ENCODE results near the gene CCR8. TPM values are rescaled to one million over a fixed set of nuclear protein-coding genes. Genes with fewer than 3 reads are reported as not detected.
"Not testable (repeated sequence)": the region's sequence is repeated elsewhere in the genome, so short reads cannot be mapped to it uniquely, and the experiment has no call there.

Gene CCR8
- total RNA-seq, 2 donors from 2014 or later, result not detected

DNA sequence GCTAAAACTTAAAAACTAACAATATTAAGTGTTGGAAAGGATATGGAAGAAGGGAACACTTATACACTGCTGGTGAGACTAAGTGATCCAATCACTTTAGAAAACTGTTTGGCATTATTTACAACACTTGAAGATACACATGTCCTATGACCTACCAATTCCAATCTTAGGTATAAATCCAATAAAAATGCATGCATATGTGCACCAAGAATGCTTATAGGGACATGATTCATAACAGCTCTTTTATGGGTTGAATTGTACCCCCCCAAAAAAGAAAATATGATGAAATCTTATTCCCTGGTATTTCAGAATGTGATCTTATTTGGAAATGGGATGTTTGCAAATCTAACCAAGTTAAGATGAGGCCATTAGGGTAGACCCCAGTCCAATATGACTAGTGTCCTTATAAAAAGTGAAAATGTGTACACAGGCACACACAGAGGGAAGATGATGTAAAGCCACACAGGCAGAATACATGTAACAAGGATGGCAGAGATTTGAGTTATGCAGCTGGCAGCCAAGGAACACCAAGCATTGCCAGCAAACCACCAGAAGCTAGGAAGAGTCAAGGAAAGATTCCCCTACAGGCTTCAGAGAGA, 15.3 kb downstream of the CCR8 start:
- intact Hi-C loops (cut with DNase I), result no loop called here
- Histone ChIP-seq H3K4me3 (no peak overlapping the region), H3K4me1 (peaks cover 6% of the 10 kb centered on the region), H3K27ac (no peak overlapping the region), H3K27me3 (no peaks in the 10 kb centered on the region), H3K36me3 (replicated peaks in 1 of 2; ENCODE audit: insufficient read depth in 1 of 2, low read depth in 2 of 2) (no peaks in the 10 kb centered on the region), H3K9me3 (no peaks in the 10 kb centered on the region)
- ATAC-seq (no peak), DNase-seq (no peak)
- TF ChIP-seq, protein P1, sequence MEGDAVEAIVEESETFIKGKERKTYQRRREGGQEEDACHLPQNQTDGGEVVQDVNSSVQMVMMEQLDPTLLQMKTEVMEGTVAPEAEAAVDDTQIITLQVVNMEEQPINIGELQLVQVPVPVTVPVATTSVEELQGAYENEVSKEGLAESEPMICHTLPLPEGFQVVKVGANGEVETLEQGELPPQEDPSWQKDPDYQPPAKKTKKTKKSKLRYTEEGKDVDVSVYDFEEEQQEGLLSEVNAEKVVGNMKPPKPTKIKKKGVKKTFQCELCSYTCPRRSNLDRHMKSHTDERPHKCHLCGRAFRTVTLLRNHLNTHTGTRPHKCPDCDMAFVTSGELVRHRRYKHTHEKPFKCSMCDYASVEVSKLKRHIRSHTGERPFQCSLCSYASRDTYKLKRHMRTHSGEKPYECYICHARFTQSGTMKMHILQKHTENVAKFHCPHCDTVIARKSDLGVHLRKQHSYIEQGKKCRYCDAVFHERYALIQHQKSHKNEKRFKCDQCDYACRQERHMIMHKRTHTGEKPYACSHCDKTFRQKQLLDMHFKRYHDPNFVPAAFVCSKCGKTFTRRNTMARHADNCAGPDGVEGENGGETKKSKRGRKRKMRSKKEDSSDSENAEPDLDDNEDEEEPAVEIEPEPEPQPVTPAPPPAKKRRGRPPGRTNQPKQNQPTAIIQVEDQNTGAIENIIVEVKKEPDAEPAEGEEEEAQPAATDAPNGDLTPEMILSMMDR (IDR thresholded peaks at IDR 0.05), result no peak
- no peak for TF ChIP-seq POLR2A (IDR thresholded peaks at IDR 0.05)

DNA sequence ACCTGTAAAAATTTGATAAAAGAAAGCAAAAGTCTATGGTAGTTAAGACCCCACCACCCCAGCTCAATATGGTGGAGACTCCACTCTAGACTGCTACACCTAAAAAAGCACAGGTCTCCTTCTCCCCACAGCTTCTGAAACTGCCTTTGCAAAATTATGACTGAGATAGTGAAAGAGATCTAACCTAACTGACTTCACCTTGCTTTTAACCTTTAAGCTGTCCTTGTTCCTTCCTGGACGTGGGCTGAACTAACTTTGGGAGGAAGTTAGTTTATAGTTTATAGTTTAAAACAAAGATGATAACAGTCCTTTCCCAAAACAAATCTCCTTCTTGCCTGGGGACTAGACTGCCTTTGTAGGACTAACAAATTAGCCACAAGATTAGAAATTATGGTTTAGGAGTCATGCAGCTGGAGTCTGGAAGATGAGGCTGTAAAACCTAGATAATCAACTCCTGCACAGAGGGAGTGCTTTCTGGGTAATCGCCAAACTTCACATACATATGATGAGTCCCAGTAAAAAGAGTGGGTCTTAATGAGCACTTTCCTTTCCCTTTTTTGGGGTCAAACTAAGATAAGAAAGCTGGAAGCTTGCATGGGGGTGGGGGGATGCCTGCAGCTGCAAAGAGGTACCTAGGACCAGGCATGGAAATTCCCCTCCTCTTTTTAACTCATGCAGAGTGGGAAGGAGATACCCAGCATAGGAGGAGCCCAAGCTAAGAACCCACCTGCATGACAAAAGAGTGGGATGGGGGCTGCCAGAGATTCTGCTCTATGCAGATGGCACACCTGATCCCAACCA, 17.5 kb downstream of the CCR8 start:
- no peak overlapping the region for H3K27ac ChIP-seq
- no peak overlapping the region for H3K4me3 ChIP-seq
- H3K9me3 ChIP-seq, result no peaks in the 10 kb centered on the region
- H3K36me3 ChIP-seq (replicated peaks in 1 of 2; ENCODE audit: insufficient read depth in 1 of 2, low read depth in 2 of 2), result no peaks in the 10 kb centered on the region
- DNase-seq (no peak), ATAC-seq (no peak)
- WGBS, 2 donors, result 67 to 71% methylated on average over 2 of the region's 2 CpGs
- TF ChIP-seq, protein P1 (IDR thresholded peaks at IDR 0.05), result no peak
- no peak for TF ChIP-seq POLR2A (IDR thresholded peaks at IDR 0.05)
- H3K4me1 ChIP-seq, result peaks cover 6% of the 10 kb centered on the region
- intact Hi-C loops (cut with DNase I), result no loop called here
- H3K27me3 ChIP-seq, result no peaks in the 10 kb centered on the region

DNA sequence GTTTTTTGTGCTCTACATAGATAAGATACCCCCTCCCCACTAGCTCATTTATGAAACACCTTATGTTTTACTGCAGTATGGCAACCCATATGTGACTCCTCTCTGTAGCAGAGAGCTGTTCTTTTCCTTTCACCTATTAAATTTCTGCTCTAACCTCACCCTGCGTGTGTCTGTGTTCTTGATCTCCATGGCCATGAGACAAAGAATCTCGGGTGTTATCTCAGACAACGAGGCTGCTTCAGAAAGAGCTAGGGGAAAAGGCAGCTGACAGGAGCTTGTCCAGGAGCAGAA, 18.0 kb downstream of the CCR8 start:
- no peaks in the 10 kb centered on the region for H3K36me3 ChIP-seq (replicated peaks in 1 of 2; ENCODE audit: insufficient read depth in 1 of 2, low read depth in 2 of 2)
- DNase-seq, result no peak
- no peak for ATAC-seq
- H3K4me1 ChIP-seq, result peaks cover 6% of the 10 kb centered on the region
- no peaks in the 10 kb centered on the region for H3K27me3 ChIP-seq
- no peaks in the 10 kb centered on the region for H3K9me3 ChIP-seq
- TF ChIP-seq POLR2A (IDR thresholded peaks at IDR 0.05), result no peak
- TF ChIP-seq, protein P1 (IDR thresholded peaks at IDR 0.05), result no peak
- intact Hi-C loops (cut with DNase I), result no loop called here
- no peak overlapping the region for H3K27ac ChIP-seq
- H3K4me3 ChIP-seq, result no peak overlapping the region
- WGBS, 2 donors, result 47 to 49% methylated on average over 3 of the region's 3 CpGs

DNA sequence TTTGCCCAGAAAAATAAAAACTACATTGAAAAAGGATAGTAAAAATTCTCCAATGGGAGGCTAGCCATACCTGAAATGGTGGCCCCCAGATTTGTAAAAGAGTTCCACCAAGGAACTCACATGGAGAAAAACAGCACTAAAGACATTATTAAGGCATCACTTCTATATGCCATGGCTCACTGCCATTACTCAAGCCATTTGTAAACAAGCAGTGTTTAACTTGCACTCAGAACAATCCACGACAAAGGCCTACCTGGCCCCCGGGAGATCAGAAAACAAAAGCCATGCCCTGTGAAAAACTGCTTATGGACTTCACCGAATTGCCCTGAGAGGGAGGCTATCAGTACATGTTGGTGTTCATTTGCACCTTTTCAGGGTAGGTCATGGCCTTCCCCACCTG, 19.6 kb downstream of the CCR8 start:
- intact Hi-C loops (cut with DNase I), result no loop called here
- TF ChIP-seq, protein P1 (IDR thresholded peaks at IDR 0.05), result no peak
- no peak for TF ChIP-seq POLR2A (IDR thresholded peaks at IDR 0.05)
- H3K4me1 ChIP-seq, result peaks cover 6% of the 10 kb centered on the region
- H3K27me3 ChIP-seq, result no peaks in the 10 kb centered on the region
- no peak overlapping the region for H3K27ac ChIP-seq
- DNase-seq (no peak), ATAC-seq (no peak)
- H3K36me3 ChIP-seq (replicated peaks in 1 of 2; ENCODE audit: insufficient read depth in 1 of 2, low read depth in 2 of 2), result no peaks in the 10 kb centered on the region
- H3K4me3 ChIP-seq, result no peak overlapping the region
- H3K9me3 ChIP-seq, result no peaks in the 10 kb centered on the region
- 26 to 30% methylated on average over 3 of the region's 3 CpGs for WGBS, 2 donors

DNA sequence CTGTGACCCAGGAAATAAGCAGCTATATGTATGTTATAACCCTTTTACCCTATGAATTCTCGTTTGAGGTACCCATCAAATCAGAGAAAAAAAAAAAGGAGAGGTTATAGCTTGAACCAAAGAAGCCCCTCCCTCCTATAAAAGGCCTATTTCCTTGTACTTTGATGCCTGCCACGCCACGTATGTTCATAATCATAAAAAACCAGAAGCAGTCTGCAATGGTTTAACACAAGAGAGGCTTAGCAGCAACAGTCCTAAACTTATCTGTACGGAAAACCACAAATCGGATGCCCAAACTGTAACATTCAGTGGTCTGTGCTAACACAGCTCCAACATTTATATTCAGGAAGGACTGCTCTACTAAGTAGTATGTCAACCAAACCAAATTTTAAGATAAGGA, 21.2 kb downstream of the CCR8 start:
- Histone ChIP-seq H3K4me1 (peaks cover 6% of the 10 kb centered on the region), H3K27ac (no peak overlapping the region), H3K27me3 (no peaks in the 10 kb centered on the region), H3K36me3 (replicated peaks in 1 of 2; ENCODE audit: insufficient read depth in 1 of 2, low read depth in 2 of 2) (no peaks in the 10 kb centered on the region), H3K4me3 (no peak overlapping the region), H3K9me3 (no peaks in the 10 kb centered on the region)
- intact Hi-C loops (cut with DNase I), result no loop called here
- TF ChIP-seq, protein P1 (IDR thresholded peaks at IDR 0.05), result no peak
- TF ChIP-seq POLR2A (IDR thresholded peaks at IDR 0.05), result no peak
- no peak for DNase-seq
- WGBS, 2 donors, result 86 to 95% methylated on average over 5 of the region's 5 CpGs
- ATAC-seq, result no peak

DNA sequence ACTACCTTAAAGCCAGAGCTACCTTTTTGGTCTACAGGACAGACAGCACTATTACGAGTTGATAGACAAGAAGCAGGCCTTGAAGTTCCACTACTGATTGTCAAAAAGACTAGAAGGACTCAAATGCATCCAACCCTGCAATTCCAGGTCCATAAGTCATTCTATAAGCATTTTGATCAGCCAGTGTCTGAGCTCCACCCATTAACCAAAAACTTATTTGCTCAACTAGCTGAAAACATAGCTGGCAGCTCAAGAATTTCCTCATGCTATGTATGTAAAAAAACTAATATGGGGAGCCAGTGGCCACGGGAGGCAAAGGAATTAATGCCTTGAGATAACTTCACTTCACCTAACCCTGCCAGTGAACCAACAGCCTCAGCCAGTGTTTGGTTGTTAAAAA, 21.6 kb downstream of the CCR8 start:
- H3K9me3 ChIP-seq; H3K4me3 ChIP-seq; H3K4me1 ChIP-seq; intact Hi-C loops (cut with DNase I); ATAC-seq; H3K27ac ChIP-seq; H3K36me3 ChIP-seq (replicated peaks in 1 of 2; ENCODE audit: insufficient read depth in 1 of 2, low read depth in 2 of 2); H3K27me3 ChIP-seq; DNase-seq: not testable (repeated sequence)
- WGBS, 2 donors, result 78 to 79% methylated on average over 2 of the region's 2 CpGs

DNA sequence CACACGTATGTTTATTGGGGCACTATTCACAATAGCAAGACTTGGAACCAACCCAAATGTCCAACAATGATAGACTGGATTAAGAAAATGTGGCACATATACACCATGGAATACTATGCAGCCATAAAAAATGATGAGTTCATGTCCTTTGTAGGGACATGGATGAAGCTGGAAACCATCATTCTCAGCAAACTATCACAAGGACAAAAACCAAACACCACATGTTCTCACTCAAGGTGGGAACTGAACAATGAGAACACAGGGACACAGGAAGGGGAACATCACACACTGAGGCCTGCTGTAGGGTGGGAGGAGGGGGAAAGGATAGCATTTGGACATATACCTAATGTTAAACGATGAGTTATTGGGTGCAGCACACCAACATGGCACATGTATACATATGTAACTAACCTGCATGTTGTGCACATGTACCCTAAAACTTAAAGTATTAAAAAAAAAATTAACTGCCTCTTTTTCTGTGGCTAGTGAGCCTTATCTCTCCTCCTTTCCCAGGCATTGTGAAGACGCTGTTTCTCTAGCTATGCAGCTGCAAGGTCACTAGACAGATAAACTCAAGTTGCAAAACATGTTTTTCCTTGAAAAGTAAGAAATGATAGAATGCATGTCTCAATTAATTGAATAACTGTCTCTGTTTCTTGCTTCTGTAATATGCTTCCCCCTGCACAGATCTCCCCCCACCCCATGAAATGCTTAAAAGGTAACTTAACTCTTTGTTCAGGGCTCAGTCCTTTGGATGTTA, 23.8 kb downstream of the CCR8 start:
- H3K27ac ChIP-seq; H3K4me1 ChIP-seq; intact Hi-C loops (cut with DNase I); H3K4me3 ChIP-seq; H3K9me3 ChIP-seq; H3K36me3 ChIP-seq (replicated peaks in 1 of 2; ENCODE audit: insufficient read depth in 1 of 2, low read depth in 2 of 2); DNase-seq; H3K27me3 ChIP-seq; ATAC-seq: not testable (repeated sequence)
- 65 to 70% methylated on average over 3 of the region's 3 CpGs for WGBS, 2 donors
